ENCODE measurements around the gene IMPDH2.

Gene IMPDH2

DNA sequence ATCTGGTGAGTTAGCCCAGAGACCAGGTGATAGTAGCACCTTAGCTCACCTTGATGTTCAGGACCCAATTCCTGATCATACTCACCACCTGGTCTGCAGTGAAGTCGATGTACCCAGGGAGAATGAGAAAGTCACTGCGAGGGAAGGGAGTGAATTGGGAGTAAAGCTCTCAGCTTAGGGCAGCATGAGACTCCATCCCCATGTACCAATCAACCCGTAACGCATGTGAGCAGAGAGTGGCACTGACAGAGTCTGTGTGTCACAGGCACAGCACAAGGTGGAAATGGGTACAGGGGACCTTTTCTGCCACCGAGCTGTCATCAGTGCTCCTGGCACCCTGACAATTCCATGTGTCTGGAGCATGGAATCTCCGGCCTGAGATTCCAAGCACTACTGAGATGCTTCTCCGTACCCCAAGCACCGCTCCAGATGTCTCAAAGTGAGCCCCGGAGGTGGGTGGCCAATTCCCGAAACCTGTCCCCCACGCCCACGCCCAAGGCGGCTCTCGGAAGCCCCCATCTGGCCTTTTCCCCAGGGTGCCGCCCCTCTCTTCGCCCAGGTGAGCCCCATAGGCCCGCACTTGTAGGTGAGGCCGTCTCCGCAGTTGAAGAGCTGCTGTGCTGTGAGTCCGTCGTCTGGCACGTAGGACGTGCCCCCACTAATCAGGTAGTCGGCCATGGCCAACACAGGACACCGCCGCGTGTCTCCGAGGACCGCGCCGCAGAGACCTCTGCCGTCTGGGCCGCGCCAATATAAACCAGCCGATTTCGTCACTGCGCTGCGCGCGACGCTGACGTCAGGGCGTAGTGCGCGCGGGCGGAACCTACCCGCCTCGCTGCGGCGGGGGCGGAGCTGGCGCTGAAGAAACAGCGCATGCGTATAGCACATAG is at the start of gene IMPDH2:
Gene IMPDH2, minus strand, starts transcription at position 726 of the 890 bp plus-strand sequence. Its CDS starts 48 bp downstream, at position 678.
- DNase-seq, result peak; percentile 69

DNA sequence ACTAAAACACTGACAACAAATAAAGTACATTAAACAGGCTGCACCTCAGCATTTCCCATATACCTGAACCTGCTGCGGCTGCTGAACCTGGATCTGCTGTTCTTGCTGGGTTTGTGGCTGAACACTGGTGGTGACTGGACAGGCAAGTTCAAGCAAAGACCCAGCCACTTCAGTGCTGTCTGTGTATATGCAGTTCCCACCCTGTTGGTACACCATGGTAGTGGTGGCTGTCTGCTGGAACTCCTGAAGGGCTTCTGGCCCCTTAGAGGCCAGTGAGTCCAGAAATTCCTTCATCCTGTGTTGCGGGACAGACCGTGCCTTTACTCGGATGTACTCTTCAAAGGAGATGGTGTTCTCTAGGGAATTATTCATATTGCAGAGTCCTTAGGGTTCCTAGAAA is 47.4 kb upstream of the IMPDH2 start:
- no peak for DNase-seq

DNA sequence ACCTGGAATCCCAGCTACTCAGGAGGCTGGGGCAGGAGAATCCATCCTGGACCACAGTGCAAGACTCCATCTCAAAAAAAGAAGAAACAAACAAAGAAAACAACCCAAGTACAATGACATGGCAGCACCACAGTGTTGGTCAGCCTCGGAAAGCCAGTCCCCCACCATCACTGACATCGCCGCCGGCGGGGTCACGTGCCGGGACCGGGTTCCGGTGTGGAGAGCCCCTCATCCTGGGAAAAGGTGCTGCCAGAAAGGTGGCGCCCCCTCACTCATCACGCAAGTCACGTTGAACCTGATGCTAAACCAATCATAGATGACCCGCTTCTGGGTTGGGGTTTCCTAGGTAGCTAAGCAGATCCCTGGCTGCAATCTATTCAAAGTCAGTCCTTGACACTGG is 46.9 kb upstream of the IMPDH2 start:
- DNase-seq, result no peak

DNA sequence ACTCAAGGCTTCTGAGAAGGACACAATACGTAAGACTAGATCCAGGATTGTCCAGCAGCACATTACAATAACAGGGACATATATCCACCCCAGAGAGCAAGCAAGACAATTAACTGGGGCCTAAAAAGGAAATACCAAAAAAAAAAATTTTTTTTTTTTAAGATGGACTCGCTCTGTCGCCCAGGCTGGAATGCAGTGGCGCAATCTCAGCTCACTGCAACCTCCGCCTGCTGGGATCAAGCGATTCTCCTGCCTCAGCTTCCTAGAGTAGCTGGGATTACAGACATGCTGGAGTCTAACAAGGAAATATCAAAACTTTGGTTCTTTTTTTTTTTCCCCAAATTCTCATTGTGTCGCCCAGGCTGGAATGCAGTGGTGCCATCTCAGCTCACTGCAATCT is 28.8 kb upstream of the IMPDH2 start:
- no peak for DNase-seq

DNA sequence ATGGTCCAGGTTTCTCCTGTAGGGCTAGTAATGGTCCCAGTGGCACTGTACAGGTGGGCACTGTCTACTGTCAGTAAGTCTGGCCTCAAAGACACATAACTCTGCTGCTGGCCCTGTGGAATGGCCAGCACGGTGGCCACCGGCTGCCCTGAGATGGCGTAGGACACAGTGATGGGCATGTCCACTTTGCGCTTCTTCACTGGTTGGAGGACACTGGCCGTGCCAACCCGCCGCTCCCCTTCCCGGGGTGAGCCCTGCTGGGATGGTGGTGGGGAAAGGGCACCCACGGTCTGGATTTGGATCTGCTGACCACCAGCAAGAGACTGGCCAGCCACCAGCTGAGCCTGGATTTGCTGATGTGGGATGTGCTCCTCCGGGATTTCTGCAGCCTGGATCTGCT is 28.1 kb upstream of the IMPDH2 start:
- DNase-seq, result no peak

DNA sequence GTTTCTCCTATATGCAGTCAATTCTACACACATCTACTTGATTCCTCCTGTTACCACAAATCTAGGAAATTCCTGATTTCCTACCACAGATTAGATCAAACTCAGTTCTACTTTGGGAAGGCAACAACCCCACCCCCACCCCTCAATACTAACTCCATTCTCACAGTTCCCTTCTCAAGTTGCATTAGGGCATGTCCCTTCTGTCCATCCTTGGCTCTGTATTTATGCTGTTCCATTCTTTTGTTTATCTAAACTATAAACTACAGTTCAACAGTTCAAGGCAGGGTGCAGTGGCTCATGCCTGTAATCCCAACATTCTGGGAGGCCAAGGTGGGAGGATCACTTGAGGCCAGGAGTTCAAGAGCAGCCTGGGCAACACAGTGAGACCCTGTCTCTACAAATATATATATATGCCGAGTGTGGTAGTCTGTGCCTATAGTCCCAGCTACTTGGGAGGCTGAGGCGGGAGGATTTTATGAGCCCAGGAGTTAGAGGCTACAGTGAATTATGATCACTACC is 25.2 kb upstream of the IMPDH2 start:
- no peak for DNase-seq

DNA sequence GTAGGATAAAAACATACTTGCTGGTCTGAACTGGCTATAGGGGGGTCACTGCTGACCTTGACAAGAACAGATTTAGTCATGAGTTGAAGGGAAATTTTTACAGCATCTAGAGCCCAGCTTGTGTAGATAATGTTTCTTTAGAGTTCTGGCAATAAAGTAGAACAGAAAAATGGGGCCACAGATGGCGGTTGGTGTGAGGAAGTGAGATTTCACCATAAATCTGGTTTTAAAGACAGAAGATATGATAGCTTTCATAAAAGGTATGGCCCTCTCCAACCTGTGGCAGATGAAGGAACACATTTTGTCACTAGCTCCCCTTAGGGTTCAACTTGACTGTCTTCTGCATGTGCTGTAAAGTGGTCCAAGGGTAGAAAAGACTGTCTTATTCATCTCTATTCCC is 24.3 kb upstream of the IMPDH2 start:
- no peak for DNase-seq

DNA sequence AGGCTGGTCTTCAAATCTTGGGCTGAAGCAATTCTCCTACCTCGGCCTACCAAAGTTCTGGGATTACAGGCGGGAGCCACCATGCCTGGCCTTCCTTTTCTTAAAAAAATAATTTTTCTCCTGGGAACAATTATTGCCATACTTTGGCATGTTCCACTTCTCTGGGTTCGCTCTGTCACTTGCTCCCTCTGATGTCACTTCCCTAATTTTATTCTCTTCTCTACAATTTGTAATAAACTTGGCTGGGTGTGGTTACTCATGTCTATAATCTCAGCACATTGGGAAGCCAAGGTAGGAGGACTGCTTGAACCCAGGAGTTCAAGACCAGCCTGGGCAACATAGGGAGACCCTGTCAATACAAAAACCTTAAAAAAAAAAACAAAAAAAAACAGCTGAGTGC is 6.1 kb upstream of the IMPDH2 start:
- DNase-seq, result no peak

DNA sequence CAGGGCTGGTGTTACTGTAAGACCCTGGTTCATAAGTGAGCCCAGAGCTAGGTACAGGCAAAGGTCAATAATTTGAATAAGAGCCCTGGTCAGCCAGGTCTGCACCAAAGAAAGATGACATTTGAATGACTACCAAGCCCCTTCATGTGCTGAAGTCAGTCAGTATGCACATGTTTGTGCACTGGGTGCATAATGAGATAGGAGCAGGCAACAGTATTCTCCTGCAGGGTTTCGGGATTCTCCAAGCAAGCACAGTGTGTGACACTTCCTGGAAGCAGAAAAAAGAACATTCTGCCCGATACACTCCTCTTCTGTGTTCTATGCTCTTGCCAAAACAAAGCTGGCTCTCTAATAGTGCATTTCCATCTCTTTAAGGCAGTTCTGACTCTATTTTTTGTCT is 5.5 kb upstream of the IMPDH2 start:
- no peak for DNase-seq

DNA sequence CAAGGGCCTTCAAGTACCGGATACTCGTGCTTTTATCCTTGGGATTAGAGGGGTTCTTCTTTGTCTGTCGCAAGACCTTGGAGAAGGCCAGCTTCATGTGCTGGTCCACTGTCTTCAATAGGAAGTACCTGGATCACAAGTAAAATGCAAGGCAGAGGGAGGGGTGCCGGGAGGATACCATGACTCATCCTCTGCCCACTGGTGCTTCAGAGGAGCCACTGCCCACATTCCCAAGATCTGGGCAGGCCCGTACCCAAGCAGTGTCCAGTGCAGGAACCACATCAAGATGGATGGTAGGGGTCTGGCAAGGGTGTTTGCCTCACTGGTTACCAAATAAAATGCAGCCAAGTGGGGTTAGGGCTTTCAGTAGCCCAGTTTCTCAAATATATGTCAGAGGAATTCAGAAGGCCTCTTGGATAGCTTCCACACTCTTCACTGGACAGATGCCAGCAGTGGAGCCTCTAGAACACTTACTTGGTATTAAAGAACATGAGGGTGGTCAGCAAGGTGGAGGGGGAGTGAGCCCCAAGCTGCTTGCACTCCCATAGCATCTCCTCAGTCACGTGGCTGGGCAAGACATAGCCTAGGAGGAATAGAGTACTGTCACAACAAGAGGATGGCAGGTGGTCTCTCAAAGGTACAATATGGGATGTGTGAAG is 3.6 kb upstream of the IMPDH2 start:
- DNase-seq, result no peak

DNA sequence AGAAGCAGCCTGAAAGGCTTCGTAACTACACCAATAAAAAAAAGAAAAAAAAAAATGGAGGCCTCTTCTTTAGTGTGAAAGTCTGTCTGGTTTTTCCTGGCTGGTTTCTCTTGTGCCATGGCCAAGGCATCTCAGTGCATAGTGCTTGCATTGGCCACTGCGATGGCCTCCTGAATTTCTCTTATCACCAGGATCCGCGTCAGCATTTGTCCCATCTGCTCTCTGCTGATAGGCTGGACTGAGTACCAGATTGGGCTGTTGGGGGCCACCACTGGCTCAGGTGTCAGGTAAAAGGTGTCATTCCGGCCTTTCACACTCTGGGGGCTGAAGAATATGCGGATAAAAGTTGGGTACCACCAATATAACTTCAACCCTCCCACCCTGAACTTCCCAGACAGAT is 1.1 kb upstream of the IMPDH2 start:
- DNase-seq, result no peak

DNA sequence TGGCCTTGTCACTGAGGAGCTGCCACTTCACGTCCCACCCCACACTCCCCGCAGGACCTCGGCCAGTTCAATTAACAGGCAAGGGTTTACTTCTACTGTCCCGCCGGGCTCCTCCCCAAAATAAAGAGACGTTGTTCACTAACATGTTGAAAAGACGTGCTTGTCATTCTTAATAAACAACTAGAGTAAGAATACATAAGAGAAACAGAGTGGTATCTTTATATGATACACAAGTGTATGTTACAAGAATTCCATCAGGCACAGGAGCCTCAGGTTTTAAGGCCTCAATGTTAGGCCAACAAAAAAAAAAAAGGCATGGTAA is 326 bp upstream of the IMPDH2 start:
- no peak for DNase-seq

DNA sequence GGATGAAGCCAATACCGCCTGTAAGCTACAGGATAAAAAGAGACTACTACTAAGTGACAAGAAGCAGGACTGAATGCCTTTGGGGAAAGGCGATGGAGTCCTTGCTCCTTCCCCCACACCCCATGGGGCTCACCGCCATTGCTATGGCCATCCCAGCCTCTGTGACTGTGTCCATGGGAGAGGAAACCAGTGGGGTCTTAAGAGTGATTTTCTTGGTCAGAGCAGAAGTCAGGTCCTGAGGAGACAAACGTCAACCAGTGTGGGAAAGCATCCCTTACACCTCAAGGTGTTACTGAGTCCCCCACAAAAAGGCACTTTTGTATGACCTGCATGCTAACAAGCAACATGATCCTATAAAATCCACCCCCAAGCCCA is 913 bp downstream of the IMPDH2 start:
- no peak for DNase-seq

DNA sequence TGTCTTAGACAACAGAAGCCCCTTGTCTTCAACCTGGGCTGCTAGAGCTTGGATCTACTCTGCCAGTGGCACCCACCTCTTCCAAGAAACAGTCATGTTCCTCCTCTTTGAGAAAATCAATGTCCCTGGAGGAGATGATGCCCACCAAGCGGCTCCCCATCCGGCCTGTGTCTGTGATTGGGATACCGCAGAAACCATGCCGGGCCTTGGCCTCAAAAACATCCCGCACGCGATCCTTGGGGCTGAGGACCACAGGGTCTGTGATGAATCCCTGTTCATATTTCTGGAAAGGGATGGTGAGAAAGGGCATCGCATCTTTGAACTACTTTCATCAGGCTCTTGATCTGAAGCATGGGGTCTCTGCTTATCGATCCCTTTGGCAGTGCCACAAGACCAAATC is 1.6 kb downstream of the IMPDH2 start:
- DNase-seq, result no peak

DNA sequence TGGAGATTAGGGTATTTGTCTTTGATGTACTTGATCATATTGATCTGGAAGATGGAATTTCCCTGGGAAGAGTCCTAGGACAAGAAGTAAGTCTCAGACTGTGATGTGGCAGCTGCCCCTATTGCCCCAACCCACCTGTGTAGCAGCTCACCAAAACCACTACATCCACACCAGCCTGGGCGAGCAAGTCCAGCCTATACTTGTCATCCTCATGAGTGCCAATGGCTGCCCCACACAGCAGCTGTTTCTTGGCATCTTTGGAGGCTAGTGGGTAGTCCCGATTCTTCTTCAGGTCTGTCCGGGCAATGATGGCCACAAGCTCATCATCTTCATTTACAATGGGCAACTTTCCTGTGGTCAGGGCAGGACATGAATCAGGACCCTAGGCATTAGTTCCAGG is 2.7 kb downstream of the IMPDH2 start:
- DNase-seq, result no peak

DNA sequence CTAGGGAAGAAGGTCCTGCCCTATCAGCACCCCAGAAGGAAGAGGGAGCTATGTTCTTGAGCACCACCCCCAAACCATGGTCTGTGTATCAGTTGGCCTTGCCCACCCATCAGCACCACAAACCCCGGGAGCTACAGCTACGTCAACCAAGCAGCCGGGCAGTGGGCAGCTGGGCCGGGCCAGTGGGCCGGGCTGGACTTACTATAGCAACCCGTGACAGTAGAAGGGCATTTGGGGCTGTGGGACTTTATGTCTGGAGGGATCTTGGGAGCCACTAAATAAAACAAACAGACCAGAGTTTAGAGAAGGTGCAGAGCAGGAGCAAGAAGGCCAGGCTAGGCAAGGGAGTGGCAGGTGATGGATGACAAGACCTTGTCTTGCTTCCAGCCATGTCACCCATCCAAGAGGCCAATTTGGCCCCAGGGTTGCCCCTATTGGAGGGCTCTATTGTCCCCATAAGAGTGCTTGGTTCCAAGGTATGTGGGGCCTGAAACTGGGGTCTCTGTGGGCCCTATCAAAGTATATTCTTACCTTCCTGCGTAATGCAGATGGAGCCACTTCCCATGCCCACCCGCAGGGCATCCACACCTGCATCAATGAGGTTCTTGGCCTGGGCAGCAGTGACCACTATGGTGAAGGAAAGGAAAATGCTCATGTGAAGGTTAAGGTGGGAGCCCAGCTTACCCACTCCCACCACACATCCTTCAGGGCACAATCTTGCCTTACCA is 3.2 kb downstream of the IMPDH2 start:
- DNase-seq, result no peak

DNA sequence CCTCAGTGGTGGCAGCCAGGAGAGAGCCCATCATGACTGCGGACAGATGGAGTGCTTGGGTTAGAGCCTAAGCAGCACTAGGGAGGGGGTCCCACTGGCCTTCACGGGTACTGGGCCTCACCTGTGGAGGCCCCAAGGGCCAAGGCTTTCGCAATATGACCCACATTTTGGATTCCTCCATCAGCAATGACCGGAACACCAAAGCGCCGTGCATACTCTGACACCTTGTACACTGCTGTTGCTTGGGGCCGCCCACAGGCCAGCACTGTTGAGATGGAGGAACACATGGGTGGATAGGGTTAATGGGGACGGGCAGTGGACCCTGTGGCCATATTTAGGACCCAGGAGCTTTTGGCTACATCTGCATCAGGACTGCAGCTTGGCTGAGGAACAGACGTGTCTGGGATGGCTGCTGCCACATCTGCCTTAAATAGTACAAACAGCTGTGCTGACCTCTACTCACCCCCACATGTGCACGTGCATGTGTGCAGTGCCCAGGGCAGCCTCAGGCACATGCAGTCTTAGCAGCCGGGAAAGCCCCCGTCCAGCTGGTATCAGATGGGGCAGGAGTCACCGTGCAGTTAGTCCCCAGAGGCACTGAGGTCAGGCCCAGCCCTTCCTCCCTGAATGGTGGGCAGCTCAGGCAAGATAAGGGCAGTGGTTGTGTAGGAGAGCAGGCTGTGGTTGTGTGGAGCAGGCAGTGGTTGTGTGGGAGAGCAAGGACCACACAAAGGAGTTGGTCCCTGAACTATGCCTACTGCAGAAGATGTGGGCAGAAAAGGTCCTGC is 4.0 kb downstream of the IMPDH2 start:
- no peak for DNase-seq

DNA sequence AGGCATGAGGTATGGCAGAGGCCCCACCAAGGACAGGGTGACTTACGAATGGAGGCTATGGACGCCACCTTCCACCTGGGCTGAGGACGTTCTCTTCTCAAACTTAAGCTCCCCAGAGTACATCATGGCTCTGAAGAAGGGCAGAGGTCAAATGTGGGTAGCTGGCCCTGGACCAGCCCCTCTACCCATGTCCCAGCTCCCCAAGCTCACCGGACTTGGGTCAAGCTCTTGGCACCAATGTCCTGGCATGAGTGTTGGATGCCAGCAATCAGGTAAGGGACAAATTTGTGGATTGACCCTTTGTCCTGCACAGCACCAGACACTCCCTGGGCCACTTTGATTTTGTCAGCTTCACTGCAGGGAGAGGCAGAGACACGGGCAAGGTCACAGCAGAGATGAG is 4.7 kb downstream of the IMPDH2 start:
- DNase-seq, result no peak

DNA sequence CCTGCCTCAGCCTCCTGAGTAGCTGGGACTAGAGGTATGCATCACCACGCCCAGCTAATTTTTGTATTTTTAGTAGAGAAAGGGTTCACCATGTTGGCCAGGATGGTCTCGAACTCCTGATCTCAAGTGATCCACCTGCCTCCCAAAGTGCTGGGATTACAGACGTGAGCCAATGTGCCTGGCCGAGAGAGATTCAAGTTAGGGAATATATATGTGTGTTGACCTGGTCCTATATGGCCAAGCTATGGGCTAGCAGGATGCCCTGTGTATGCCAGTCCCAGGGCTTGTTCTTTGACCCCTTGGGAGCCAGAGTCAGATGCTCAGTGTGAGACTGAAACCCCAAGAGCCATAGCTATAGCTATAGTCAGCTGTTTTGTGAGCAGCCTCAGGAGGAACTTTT is 5.4 kb downstream of the IMPDH2 start:
- no peak for DNase-seq

DNA sequence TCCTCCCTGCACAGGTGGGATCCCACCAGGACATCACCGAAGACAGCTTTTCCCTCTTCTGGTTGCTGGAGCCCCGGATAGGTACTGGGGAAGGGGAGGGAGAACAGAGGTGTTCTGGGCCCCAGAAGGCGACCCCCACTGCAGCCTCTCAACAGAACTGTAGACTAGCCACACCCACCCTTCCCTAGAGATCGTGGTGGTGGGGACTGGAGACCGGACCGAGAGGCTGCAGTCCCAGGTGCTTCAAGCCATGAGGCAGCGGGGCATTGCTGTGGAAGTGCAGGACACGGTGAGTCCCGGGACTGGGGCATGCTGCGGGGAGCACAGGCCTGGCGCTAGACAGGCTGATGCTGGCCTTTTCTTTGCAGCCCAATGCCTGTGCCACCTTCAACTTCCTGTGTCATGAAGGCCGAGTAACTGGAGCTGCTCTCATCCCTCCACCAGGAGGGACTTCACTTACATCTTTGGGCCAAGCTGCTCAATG is 6.5 kb downstream of the IMPDH2 start:
- no peak for DNase-seq

DNA sequence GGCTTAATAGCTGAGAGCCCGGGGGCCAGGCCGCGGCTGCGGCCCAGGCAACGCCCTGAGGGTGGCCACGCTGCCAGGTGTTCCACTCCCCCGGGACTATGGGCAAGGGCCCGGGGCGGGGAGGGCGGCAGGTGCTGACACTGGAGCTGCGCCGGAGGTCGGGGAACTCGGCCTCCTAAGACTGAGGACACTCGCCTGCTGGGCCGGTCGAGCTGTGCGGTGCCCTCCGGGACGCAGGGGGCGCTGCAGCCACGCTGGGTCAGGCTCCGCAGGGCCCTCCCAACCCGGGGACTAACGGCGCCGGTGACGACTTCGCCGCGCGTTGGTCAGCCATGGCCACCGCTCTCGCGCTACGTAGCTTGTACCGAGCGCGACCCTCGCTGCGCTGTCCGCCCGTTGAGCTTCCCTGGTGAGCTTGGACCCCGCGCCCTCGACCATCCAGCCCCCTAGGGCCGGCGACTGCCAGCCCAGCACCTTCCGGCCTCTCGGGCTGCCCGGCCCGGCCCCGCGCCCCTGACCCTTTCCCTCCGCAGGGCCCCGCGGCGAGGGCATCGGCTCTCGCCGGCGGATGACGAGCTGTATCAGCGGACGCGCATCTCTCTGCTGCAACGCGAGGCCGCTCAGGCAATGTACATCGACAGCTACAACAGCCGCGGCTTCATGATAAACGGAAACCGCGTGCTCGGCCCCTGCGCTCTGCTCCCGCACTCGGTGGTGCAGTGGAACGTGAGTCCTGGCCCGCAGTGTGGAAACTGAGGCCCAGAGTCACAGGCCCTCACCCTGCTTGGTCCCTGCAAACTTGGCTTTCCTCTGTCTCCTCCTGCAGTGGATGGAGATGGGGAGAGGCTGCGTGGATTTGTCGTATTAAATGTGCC is 7.1 kb downstream of the IMPDH2 start, which contains the start of gene NDUFAF3:
Gene NDUFAF3, plus strand, starts transcription at position 309 of the 875 bp plus-strand sequence. Its CDS starts 24 bp downstream, at position 333.
- DNase-seq, result peak; percentile 84
